LNCAP (cell line): ENCODE data around the gene LMX1A.

Experiments used
- TF ChIP-seq, protein P1 (sequence below): fragments of 450-650 bp; IDR thresholded peaks from 2 replicates; pipeline ENCODE4 v1.5.1; 2017; ENCODE audit warnings: mild to moderate bottlenecking

LMX1A gene

DNA sequence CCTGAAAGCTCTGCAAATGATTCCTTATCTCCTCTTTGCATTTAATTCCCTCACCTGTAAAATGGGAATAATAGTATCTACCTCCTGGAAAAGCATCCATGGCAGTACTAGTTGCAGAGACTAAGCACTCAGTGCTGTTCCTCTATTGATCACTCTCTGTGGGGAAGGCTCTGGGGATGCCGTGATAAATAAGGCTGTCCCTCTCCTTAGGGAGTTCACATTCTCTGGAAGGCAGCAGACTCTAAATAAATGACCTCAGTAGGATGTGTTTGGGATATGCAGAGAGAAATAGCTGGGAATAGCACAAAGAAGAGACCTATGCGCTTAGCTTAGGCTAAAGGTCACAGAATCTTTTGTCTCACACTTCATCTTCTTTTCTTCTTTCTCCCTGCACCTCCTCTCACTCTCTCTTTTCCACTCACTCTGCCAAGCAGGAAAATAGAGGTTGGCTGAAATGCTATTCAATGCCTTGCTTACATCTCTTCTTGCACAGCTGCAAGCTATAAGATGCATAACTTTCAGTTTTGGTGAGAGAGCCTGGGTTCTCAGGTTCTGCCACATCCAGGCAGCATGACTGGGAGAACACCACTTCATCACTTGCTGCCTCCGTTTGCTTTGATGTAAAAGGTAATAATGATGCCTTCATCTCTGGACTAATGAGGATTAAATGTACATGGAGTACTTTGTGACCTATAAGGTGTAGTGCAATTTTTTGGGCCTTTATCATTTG, 101.5 kb downstream of the LMX1A start:
- TF ChIP-seq, protein P1, sequence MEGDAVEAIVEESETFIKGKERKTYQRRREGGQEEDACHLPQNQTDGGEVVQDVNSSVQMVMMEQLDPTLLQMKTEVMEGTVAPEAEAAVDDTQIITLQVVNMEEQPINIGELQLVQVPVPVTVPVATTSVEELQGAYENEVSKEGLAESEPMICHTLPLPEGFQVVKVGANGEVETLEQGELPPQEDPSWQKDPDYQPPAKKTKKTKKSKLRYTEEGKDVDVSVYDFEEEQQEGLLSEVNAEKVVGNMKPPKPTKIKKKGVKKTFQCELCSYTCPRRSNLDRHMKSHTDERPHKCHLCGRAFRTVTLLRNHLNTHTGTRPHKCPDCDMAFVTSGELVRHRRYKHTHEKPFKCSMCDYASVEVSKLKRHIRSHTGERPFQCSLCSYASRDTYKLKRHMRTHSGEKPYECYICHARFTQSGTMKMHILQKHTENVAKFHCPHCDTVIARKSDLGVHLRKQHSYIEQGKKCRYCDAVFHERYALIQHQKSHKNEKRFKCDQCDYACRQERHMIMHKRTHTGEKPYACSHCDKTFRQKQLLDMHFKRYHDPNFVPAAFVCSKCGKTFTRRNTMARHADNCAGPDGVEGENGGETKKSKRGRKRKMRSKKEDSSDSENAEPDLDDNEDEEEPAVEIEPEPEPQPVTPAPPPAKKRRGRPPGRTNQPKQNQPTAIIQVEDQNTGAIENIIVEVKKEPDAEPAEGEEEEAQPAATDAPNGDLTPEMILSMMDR = no peak

DNA sequence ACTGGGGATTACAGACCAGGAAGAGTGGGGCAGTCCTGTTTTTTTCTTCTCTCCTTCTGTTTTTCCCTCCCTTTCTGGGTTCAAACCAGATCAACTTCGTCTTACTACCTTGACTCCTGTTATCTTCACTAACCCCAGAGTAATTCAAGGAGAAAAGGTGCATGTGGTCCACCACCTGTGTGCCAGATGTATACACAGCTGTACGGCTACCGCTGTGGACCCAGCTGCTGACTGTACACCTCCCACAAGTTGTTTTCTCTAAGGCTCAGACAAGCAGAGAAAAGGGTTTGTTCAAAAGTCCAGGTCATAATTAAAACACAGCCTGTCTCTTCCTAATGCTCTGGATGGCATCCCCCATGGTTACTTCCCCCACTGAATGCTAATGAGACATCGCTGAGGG, 102.1 kb downstream of the LMX1A start:
- TF ChIP-seq, protein P1 = no peak

DNA sequence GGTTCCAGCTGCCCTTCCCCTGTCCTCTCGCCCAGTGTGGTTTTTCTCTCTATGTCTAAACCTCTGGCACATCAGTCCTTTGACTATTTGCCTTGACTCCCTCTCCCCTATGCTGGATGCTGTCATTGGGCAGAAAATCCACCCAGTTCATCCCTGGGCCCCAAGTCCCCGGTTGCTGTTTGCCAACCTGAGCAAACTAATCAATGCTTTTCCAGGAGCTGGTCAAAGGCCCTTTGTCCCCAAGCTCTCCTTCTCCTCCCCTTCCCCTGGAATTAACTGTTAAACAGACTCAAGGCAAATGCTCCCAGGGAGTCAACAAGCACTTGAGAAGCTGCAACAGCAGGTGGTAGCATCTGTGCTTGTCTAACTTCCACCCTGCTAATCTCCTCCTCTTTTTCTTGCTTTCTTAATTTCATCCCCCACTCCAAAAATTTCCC, 102.7 kb downstream of the LMX1A start:
- TF ChIP-seq, protein P1 = no peak

DNA sequence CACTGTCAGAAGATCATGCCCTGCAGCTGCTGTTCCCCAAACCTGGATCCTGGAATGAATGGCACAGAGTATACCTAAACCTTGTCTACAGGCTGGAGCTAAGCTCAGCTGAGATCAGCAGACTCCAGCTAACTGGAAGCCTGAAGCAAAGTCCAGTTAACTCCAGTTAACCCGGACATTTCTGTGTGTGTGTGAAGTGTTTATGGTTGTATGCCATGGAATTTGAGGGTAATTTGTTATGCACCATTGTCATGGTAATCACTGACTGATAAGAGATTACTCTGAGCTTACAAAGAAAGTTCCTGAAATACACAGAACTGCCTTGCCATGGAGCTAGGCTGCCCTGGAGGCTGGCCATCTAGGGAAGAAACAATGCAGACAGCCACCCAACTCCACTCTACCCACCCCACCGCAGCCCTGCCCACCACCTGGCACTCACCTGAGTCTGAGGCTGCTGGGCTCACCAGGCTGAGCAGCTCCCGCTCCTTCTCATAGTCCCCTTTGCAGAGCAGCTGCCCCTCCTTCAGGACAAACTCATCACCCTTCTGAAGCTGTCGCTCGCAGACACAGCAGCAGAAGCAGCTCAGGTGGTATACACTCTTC, 107.4 kb downstream of the LMX1A start:
- TF ChIP-seq, protein P1 = no peak

DNA sequence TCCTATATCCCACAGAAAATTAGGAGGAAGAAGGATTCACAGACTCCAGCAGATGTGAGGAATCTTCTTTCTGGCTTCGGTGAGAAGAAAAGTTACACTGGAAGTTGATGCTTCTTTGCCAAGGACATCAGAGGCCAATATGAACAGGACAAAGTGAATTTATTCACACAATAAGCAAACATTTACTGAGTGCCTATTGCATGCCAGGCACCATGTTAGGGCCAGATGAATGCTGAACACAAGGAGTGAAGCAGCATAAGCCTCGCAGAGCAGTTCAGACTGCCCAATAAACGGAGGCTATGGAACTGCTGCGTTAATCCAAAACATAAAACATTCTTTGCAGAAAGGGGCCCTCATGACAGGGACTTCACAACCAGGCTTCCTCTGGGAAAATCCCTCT, 114.6 kb downstream of the LMX1A start:
- TF ChIP-seq, protein P1 = no peak

DNA sequence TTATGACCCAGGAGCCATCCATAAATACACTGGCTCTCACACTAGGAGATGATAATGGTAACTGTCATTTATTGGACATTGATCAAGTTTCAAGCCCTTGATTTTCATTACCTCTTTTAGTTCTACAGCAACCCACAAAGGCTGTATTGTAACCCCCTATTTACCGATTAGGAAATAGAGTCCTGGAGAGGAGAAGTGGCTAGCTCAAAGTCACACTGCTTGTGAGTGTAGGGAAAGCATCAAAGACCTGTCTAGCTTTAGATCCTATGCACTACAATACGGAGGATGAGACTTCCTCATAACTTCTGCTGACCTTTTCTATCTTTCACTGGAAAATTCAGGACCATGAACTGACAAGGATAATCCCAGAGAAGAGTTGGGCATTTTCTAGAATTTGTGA, 115.2 kb downstream of the LMX1A start:
- TF ChIP-seq, protein P1 = no peak

DNA sequence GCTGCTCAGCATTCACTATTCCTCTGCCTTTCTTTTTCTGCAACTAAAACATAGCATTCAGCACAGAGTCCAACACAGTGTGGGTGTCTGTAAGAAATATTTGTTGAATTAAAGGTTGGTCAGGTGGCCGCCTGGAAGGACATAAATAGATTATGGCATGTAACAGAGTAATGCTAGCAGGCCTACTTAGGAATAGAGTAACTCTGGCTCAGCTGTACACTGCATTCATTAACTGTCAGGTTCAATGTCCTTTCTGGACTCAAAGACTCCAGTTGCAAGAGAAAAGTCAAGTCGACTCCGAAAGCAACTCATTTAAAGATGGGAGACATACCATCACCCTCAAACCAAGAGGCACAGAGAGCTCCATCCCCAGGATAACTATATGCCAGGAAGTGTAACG, 116.0 kb downstream of the LMX1A start:
- TF ChIP-seq, protein P1 = no peak
